ENCODE measurements around the gene HNRNPUL1. TPM values are rescaled to one million over a fixed set of nuclear protein-coding genes. Genes with fewer than 3 reads are reported as not detected.

HNRNPUL1 gene
- total and polyA plus RNA-seq, 2 donors (not counting 1 experiment from before 2014, with no cell fraction given), result 36.4 to 58.1 TPM

- no peaks in the 10 kb centered on the region for H4K20me1 ChIP-seq (ENCODE audit: control insufficient read depth, extremely low read depth, insufficient read depth, low read length)
- H3K79me2 ChIP-seq (ENCODE audit: control insufficient read depth, insufficient read depth, low read length), result no peaks in the 10 kb centered on the region
- H3K9ac ChIP-seq (ENCODE audit: insufficient read depth, low read length), result no peak overlapping the region
- no peak overlapping the region for H3K27ac ChIP-seq (ENCODE audit: insufficient read depth, low read length)
- no peak overlapping the region for H2AFZ ChIP-seq (ENCODE audit: low read length)
- H3K4me2 ChIP-seq (ENCODE audit: extremely low read depth, insufficient read depth, low read length), result no peak overlapping the region
- peaks cover 16% of the 10 kb centered on the region for H3K36me3 ChIP-seq (ENCODE audit: control insufficient read depth, insufficient read depth, low read length)
- H3K9me3 ChIP-seq (ENCODE audit: control insufficient read depth, insufficient read depth, low read depth, low read length), result no peaks in the 10 kb centered on the region
- peaks cover 24% of the 10 kb centered on the region for H3K4me1 ChIP-seq (ENCODE audit: control insufficient read depth, extremely low read depth, insufficient read depth, low read length)
- H3K27me3 ChIP-seq (ENCODE audit: control insufficient read depth, insufficient read depth, low read length), result no peaks in the 10 kb centered on the region
- DNase-seq (ENCODE audit: low read depth in 2 of 2), result no peak
- TF ChIP-seq CTCF (conservative IDR thresholded peaks at IDR 0.05 in 1 of 2, IDR thresholded peaks at IDR 0.05 in 1 of 2; ENCODE audit: low read depth in 1 of 2, low read length in 2 of 2) (no peak), EZH2 (IDR thresholded peaks at IDR 0.05; ENCODE audit: low read length, missing control alignments) (no peak)
- H3K4me3 ChIP-seq (replicated peaks in 1 of 4; ENCODE audit: control extremely low read depth in 1 of 4, insufficient read depth in 1 of 4, low read depth in 3 of 4, low read length in 4 of 4), result no peak overlapping the region
Observed at GRCh38 chr19:41330481-41330880, 66.3 kb downstream of the HNRNPUL1 start.

GRCh38 chr19:41330946-41331678 is 66.9 kb downstream of the HNRNPUL1 start:
- Histone ChIP-seq H4K20me1 (ENCODE audit: control insufficient read depth, extremely low read depth, insufficient read depth, low read length) (no peaks in the 10 kb centered on the region), H3K27me3 (ENCODE audit: control insufficient read depth, insufficient read depth, low read length) (no peaks in the 10 kb centered on the region), H3K9ac (ENCODE audit: insufficient read depth, low read length) (no peak overlapping the region), H3K36me3 (ENCODE audit: control insufficient read depth, insufficient read depth, low read length) (peaks cover 16% of the 10 kb centered on the region), H3K27ac (ENCODE audit: insufficient read depth, low read length) (no peak overlapping the region), H3K79me2 (ENCODE audit: control insufficient read depth, insufficient read depth, low read length) (no peaks in the 10 kb centered on the region), H3K9me3 (ENCODE audit: control insufficient read depth, insufficient read depth, low read depth, low read length) (no peaks in the 10 kb centered on the region), H2AFZ (ENCODE audit: low read length) (no peak overlapping the region), H3K4me1 (ENCODE audit: control insufficient read depth, extremely low read depth, insufficient read depth, low read length) (peaks cover 18% of the 10 kb centered on the region), H3K4me2 (ENCODE audit: extremely low read depth, insufficient read depth, low read length) (no peak overlapping the region), H3K4me3 (replicated peaks in 1 of 4; ENCODE audit: control extremely low read depth in 1 of 4, insufficient read depth in 1 of 4, low read depth in 3 of 4, low read length in 4 of 4) (no peak overlapping the region)
- DNase-seq (ENCODE audit: low read depth in 2 of 2), result no peak
- TF ChIP-seq EZH2 (IDR thresholded peaks at IDR 0.05; ENCODE audit: low read length, missing control alignments) (no peak), CTCF (conservative IDR thresholded peaks at IDR 0.05 in 1 of 2, IDR thresholded peaks at IDR 0.05 in 1 of 2; ENCODE audit: low read depth in 1 of 2, low read length in 2 of 2) (no peak)

DNA sequence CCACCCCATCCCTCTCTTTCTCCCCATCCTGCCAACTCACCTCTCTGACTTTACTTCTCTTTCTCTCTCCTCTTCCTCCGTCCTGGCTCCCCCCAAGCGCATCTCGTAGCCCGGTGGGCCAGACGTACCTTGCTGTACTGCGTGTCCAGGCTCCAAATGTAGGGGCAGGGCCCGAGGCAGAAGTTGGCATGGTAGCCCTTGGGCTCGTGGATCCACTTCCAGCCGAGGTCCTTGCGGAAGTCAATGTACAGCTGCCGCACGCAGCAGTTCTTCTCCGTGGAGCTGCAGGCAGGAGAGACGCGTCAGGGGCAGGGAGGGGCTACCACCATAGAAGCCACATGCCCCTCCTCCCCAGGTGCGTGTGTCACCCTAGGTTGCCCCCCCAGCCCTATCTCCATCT is 67.8 kb downstream of the HNRNPUL1 start:
- Histone ChIP-seq H4K20me1 (ENCODE audit: control insufficient read depth, extremely low read depth, insufficient read depth, low read length) (no peaks in the 10 kb centered on the region), H3K4me1 (ENCODE audit: control insufficient read depth, extremely low read depth, insufficient read depth, low read length) (peaks cover 13% of the 10 kb centered on the region), H3K9me3 (ENCODE audit: control insufficient read depth, insufficient read depth, low read depth, low read length) (no peaks in the 10 kb centered on the region), H2AFZ (ENCODE audit: low read length) (no peak overlapping the region), H3K27me3 (ENCODE audit: control insufficient read depth, insufficient read depth, low read length) (no peaks in the 10 kb centered on the region), H3K27ac (ENCODE audit: insufficient read depth, low read length) (no peak overlapping the region), H3K4me2 (ENCODE audit: extremely low read depth, insufficient read depth, low read length) (no peak overlapping the region), H3K79me2 (ENCODE audit: control insufficient read depth, insufficient read depth, low read length) (no peaks in the 10 kb centered on the region), H3K36me3 (ENCODE audit: control insufficient read depth, insufficient read depth, low read length) (peaks cover 16% of the 10 kb centered on the region), H3K4me3 (replicated peaks in 1 of 4; ENCODE audit: control extremely low read depth in 1 of 4, insufficient read depth in 1 of 4, low read depth in 3 of 4, low read length in 4 of 4) (no peak overlapping the region), H3K9ac (ENCODE audit: insufficient read depth, low read length) (no peak overlapping the region)
- no peak for DNase-seq (ENCODE audit: low read depth in 2 of 2)
- TF ChIP-seq CTCF (conservative IDR thresholded peaks at IDR 0.05 in 1 of 2, IDR thresholded peaks at IDR 0.05 in 1 of 2; ENCODE audit: low read depth in 1 of 2, low read length in 2 of 2) (no peak), EZH2 (IDR thresholded peaks at IDR 0.05; ENCODE audit: low read length, missing control alignments) (no peak)

Measured in fibroblast of lung (primary cell).